CD14-positive monocyte (primary cell): ENCODE measurements around the gene GOLPH3L. TPM values are rescaled to one million over a fixed set of nuclear protein-coding genes. Genes with fewer than 3 reads are reported as not detected.

ENCODE experiments used
- DNase-seq, 3 donors: peaks; one replicate each; pipeline ENCODE4 v3.0.0-alpha.2; 2011 to 2022
- H2AFZ ChIP-seq: 2 replicates; pipeline ENCODE4 v1.6.0; 2012; ENCODE audit warnings: mild to moderate bottlenecking, low read depth, low read length, inconsistent platforms; ENCODE audit not compliant: insufficient read depth, poor library complexity, severe bottlenecking
- H3K27ac ChIP-seq, 2 donors: 1 replicate in 1 of 2; 2 replicates in 1 of 2; pipeline ENCODE4 v1.5.1; 2012 to 2013; ENCODE audit warnings: low read length in 2 of 2, control low read depth in 1 of 2, inconsistent platforms in 1 of 2, low read depth in 1 of 2, mild to moderate bottlenecking in 1 of 2
- H3K27me3 ChIP-seq, 2 donors: one replicate each; pipeline versions ENCODE4 v1.6.0 to v1.6.1; 2011 to 2013; ENCODE audit warnings: low read length in 2 of 2; ENCODE audit not compliant: control insufficient read depth in 2 of 2, insufficient read depth in 2 of 2
- H3K36me3 ChIP-seq, 2 donors: replicated peaks in 1 of 2; 1 replicate in 1 of 2; 2 replicates in 1 of 2; pipeline versions ENCODE4 v1.5.1 to v1.6.1; 2012 to 2013; ENCODE audit warnings: low read length in 2 of 2, control low read depth in 1 of 2, inconsistent platforms in 1 of 2, mild to moderate bottlenecking in 1 of 2; ENCODE audit not compliant: insufficient read depth in 2 of 2, control insufficient read depth in 1 of 2
- H3K4me1 ChIP-seq, 2 donors: 1 replicate in 1 of 2; 2 replicates in 1 of 2; pipeline versions ENCODE4 v1.5.1 to v1.6.1; 2012 to 2013; ENCODE audit warnings: low read length in 2 of 2, control low read depth in 1 of 2, inconsistent platforms in 1 of 2, mild to moderate bottlenecking in 1 of 2, moderate library complexity in 1 of 2; ENCODE audit not compliant: insufficient read depth in 2 of 2, control insufficient read depth in 1 of 2
- H3K4me2 ChIP-seq: replicated peaks from 2 replicates; pipeline ENCODE3; 2012; ENCODE audit warnings: low read length, moderate library complexity, mild to moderate bottlenecking; ENCODE audit not compliant: poor library complexity, severe bottlenecking; ENCODE audit errors: extremely low read depth
- H3K4me3 ChIP-seq, 3 experiments: fragments of 200-600 bp in 1 of 3; sonication (generic) in 1 of 3; replicated peaks in 1 of 3; 1 replicate in 2 of 3; 2 replicates in 1 of 3; pipeline ENCODE4 v1.5.1; 2011 to 2013; ENCODE audit warnings: low read length in 3 of 3, mild to moderate bottlenecking in 3 of 3, control low read depth in 2 of 3, low read depth in 2 of 3, inconsistent platforms in 1 of 3, moderate library complexity in 1 of 3
- H3K79me2 ChIP-seq: 2 replicates; pipeline ENCODE4 v1.6.0; 2012; ENCODE audit warnings: mild to moderate bottlenecking, control low read depth, inconsistent platforms, low read length, moderate library complexity; ENCODE audit not compliant: insufficient read depth
- H3K9ac ChIP-seq: 2 replicates; pipeline ENCODE4 v1.6.0; 2017; ENCODE audit warnings: low read length, mild to moderate bottlenecking; ENCODE audit not compliant: insufficient read depth, poor library complexity, severe bottlenecking
- H3K9me3 ChIP-seq, 2 donors: replicated peaks in 1 of 2; 1 replicate in 1 of 2; 2 replicates in 1 of 2; pipeline versions ENCODE4 v1.5.1 to v1.6.1; 2012 to 2013; ENCODE audit warnings: low read length in 2 of 2, control low read depth in 1 of 2; ENCODE audit not compliant: control insufficient read depth in 1 of 2, insufficient read depth in 1 of 2
- H4K20me1 ChIP-seq: 2 replicates; pipeline ENCODE4 v1.6.0; 2012; ENCODE audit warnings: mild to moderate bottlenecking, low read length, control low read depth, moderate library complexity; ENCODE audit not compliant: insufficient read depth
- H3K27ac Mint-ChIP-seq, 7 donors: one replicate each; pipeline ENCODE4 v1.8.0; 2020; ENCODE audit warnings: mild to moderate bottlenecking in 7 of 7, mixed read lengths in 7 of 7, moderate library complexity in 6 of 7, inconsistent platforms in 2 of 7
- H3K27me3 Mint-ChIP-seq, 3 donors: one replicate each; pipeline ENCODE4 v1.8.0; 2021 to 2022; ENCODE audit warnings: low read depth in 3 of 3, mild to moderate bottlenecking in 3 of 3, mixed read lengths in 3 of 3, moderate library complexity in 3 of 3, inconsistent platforms in 1 of 3
- H3K36me3 Mint-ChIP-seq, 2 donors: one replicate each; pipeline ENCODE4 v1.8.0; 2020; ENCODE audit warnings: mixed read lengths in 2 of 2, inconsistent platforms in 1 of 2, mild to moderate bottlenecking in 1 of 2
- H3K4me1 Mint-ChIP-seq: one replicate; pipeline ENCODE4 v1.8.0; 2020; ENCODE audit warnings: mild to moderate bottlenecking, mixed read lengths
- H3K4me3 Mint-ChIP-seq, 2 donors: one replicate each; pipeline ENCODE4 v1.8.0; 2020; ENCODE audit warnings: mild to moderate bottlenecking in 2 of 2, mixed read lengths in 2 of 2, moderate library complexity in 1 of 2
- H3K9me3 Mint-ChIP-seq, 7 donors: one replicate each; pipeline ENCODE4 v1.8.0; 2020 to 2022; ENCODE audit warnings: mixed read lengths in 7 of 7, mild to moderate bottlenecking in 6 of 7, moderate library complexity in 6 of 7, inconsistent platforms in 2 of 7
- WGBS: methylation state at CpG from one replicate; pipeline ENCODE4 v1.1.5; 2013; ENCODE audit warnings: missing lambda C conversion rate; ENCODE audit not compliant: insufficient coverage; 5-methylcytosine and 5-hydroxymethylcytosine counted together
- intact Hi-C, 2 donors: fragments of 100-400 bp; cut with micrococcal nuclease; formaldehyde crosslinking; loops; one replicate each; pipeline versions ENCODE4 v1.15.0 to v1.15.1; 2023
- polyA minus RNA-seq: library from RNA; depleted of rRNA, polyadenylated mRNA; stranded (reverse); fragments of >200 nt; gene quantifications from 2 replicates; pipeline ENCODE4 v1.2.3, GENCODE V29; 2012
- polyA plus RNA-seq, 3 donors: library from polyadenylated mRNA; depleted of rRNA in 1 of 3; unstranded in 2 of 3; stranded (reverse) in 1 of 3; fragments of 300-500 nt in 2 of 3; fragments of >200 nt in 1 of 3; fragmentation: Illumina TruSeq in 2 of 3; gene quantifications; 1 replicate in 2 of 3; 2 replicates in 1 of 3; pipeline ENCODE4 v1.2.3, GENCODE V29; 2012 to 2021
- total RNA-seq, 12 experiments: library from RNA in 1 of 12; stranded (reverse) in 1 of 12; fragments of 120-200 nt in 1 of 12; gene quantifications; one replicate each; pipeline ENCODE4 v1.2.4 and lab custom pipeline; 2013 to 2026; ENCODE audit warnings: mixed read lengths in 6 of 12, inconsistent platforms in 1 of 12
- TF ChIP-seq, protein P1 (sequence below): fragments of 200-600 bp; IDR thresholded peaks from one replicate; pipeline ENCODE4 v1.8.0; 2022; ENCODE audit warnings: antibody characterized with exemption, mild to moderate bottlenecking

The GOLPH3L gene
- 3.0 TPM for total RNA-seq (2013)
- polyA plus RNA-seq (1 to 10 TPM; 1.5 to 9.7 (median 4.7) TPM), polyA minus RNA-seq (0.69 and 0.88 TPM in 2 replicates), total RNA-seq (lab: John Stamatoyannopoulos, UW) (0.58 to 7.9 (median 4.3) reads per million in 11 experiments)

DNA sequence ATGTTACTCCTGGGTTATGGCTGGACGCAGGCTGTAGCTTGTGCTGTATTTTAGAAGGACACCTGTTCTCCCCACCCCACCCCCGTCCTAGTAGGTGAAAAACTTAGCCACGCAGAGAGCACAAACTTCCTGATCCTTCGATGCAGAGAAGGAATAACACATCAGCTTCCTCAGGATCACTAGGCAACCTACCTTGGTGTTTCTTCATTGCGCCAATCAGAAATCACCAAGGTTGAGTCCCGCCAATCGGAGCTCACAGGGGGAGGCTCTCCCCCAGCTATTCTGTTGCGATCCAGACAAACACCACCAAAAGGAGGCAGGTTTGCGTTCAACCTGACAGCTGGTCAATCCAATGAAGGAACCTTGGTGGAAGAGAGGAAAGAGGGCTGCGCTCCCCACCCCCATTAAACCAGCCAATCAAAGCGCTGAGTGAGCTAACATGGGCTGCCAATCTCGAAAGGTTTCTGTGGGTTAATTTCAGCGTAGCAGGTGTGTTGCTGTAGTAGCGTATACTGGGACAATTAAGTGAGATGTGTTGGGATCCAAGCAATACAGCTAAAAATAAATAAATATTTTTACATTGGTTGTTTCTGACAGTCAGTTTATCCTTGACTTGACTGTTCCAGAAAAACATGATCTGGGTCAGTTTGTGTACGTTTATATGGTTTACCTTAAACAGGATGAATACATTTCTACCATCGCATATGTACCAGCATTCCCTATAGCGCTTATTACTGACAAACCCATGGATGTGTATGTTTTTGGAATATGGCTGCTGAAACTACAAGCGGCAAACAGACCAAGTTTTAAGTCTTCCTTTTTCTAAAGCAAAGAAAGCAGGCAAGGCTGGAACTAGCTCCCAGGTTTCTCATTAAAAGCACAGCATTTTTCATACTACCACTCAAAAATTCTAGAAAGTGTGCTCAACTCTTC is at the start of gene GOLPH3L:
Gene GOLPH3L, minus strand, starts transcription at position 160 of the 933 bp plus-strand sequence. CDS start 2,316 bp downstream, outside the sequence.
- Mint-ChIP-seq H3K9me3 (no peaks in the 10 kb centered on the region), H3K27me3 (peaks cover 0 to 3% (median 0%) of the 10 kb centered on the region in 3 donors), H3K4me3 (peak within 1 kb of the TSS; percentile 82 to 95), H3K36me3 (peaks cover 27 to 30% of the 10 kb centered on the region in 2 donors), H3K27ac (peak within 1 kb of the TSS; percentile 40 to 90 (median 77)), H3K4me1 (peaks cover 20% of the 10 kb centered on the region)
- intact Hi-C loops, result no loop called here
- TF ChIP-seq, protein P1, sequence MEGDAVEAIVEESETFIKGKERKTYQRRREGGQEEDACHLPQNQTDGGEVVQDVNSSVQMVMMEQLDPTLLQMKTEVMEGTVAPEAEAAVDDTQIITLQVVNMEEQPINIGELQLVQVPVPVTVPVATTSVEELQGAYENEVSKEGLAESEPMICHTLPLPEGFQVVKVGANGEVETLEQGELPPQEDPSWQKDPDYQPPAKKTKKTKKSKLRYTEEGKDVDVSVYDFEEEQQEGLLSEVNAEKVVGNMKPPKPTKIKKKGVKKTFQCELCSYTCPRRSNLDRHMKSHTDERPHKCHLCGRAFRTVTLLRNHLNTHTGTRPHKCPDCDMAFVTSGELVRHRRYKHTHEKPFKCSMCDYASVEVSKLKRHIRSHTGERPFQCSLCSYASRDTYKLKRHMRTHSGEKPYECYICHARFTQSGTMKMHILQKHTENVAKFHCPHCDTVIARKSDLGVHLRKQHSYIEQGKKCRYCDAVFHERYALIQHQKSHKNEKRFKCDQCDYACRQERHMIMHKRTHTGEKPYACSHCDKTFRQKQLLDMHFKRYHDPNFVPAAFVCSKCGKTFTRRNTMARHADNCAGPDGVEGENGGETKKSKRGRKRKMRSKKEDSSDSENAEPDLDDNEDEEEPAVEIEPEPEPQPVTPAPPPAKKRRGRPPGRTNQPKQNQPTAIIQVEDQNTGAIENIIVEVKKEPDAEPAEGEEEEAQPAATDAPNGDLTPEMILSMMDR, result no peak
- peak within 1 kb of the TSS; percentile 84 for H3K4me2 ChIP-seq
- WGBS, result 0% methylated on average over 4 of the region's 18 CpGs
- peak within 1 kb of the TSS; percentile 70 for H2AFZ ChIP-seq
- H3K79me2 ChIP-seq, result peaks cover 13% of the 10 kb centered on the region
- no peaks in the 10 kb centered on the region for H3K9me3 ChIP-seq
- peaks cover 7 to 18% of the 10 kb centered on the region in 2 donors for H3K4me1 ChIP-seq
- peak within 1 kb of the TSS; percentile 51 to 73 (median 57) for H3K4me3 ChIP-seq
- peak within 1 kb of the TSS; percentile 24 for H3K9ac ChIP-seq
- no peaks in the 10 kb centered on the region for H3K27me3 ChIP-seq
- DNase-seq, result peak; percentile 48 to 70 (median 54)
- H3K36me3 ChIP-seq, result peaks cover 7 to 23% of the 10 kb centered on the region in 2 donors
- peak within 1 kb of the TSS in 1 of 2 donors; percentile 42 for H3K27ac ChIP-seq
- no peaks in the 10 kb centered on the region for H4K20me1 ChIP-seq

DNA sequence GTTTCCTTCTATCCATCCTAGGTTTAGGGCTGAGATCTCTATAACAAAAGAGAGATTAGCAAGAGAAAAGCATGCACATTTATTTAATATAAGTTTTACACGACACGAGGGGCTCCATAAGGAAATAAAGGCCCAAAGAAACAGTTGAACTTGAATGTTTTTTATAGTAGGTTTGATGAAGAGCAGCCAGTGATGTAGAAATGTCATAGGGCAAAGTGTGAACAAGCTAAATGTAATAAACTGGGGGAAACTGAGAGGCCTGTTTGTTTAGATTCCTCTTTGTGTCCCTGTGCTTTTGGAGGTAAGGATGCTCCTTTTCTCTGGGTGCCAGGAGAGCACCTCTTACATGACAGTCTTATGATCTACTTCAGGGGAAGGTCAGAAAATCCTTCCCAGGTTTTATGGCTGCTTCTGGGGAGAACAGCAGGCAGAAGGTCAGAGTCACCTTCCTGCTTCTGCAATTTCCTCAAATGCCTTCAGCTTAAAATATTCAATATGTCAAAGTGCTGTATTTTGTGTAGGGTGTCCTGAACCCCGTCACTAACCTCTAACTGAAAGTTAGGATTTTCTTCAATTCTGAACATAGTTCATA is 33.3 kb upstream of the GOLPH3L start:
- H3K9me3 ChIP-seq, result no peaks in the 10 kb centered on the region
- peak overlapping the region in 1 of 2 donors; percentile 11 for H3K27ac ChIP-seq
- H2AFZ ChIP-seq, result no peak overlapping the region
- Mint-ChIP-seq H3K27ac (peak overlapping the region in 2 of 7 donors; percentile 82), H3K36me3 (peaks cover 35 to 64% of the 10 kb centered on the region in 2 donors), H3K4me3 (no peak overlapping the region), H3K4me1 (no peaks in the 10 kb centered on the region), H3K9me3 (peaks cover 0 to 2% (median 0%) of the 10 kb centered on the region in 7 donors), H3K27me3 (no peaks in the 10 kb centered on the region)
- no peaks in the 10 kb centered on the region for H3K4me1 ChIP-seq
- no peak overlapping the region for H3K4me3 ChIP-seq
- TF ChIP-seq, protein P1, result no peak
- no peak overlapping the region for H3K4me2 ChIP-seq
- peaks cover 52 to 61% of the 10 kb centered on the region in 2 donors for H3K36me3 ChIP-seq
- no peaks in the 10 kb centered on the region for H3K27me3 ChIP-seq
- intact Hi-C loops, result no loop called here
- WGBS, result 100% methylated on average over 1 of the region's 3 CpGs
- H3K9ac ChIP-seq, result no peak overlapping the region
- H3K79me2 ChIP-seq, result peaks cover 12% of the 10 kb centered on the region
- no peak for DNase-seq
- H4K20me1 ChIP-seq, result peaks cover 78% of the 10 kb centered on the region
